GM19397 (cell line): ENCODE results near the gene PABPC1L.

Source experiments
- ATAC-seq: cut with Tn5 transposase; IDR thresholded peaks from one replicate; pipeline ENCODE4 v1.9.1; 2021; ENCODE audit warnings: mild to moderate bottlenecking, moderate library complexity; ENCODE audit not compliant: unreplicated experiment

Gene PABPC1L

GRCh38 chr20:44942264-44942973, 32.6 kb downstream of the PABPC1L start:
- ATAC-seq = no peak

DNA sequence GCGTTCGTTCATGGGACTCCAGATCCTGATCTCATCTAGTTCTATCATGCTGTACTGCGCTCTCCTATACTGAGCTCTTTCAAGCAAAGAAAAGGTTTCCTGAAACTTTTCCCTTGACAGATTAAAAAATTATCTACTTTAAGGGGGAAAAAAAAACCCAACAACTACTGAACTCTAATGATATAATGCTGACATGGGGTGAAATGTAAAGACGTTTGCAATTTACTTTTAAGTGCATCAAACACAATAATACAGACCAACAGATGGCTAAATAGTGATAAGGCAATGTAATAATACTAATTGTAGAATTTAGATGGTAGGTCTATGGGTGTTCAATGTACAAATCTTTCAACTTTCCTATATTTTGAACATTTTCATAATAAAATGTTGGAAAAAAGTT, 34.0 kb downstream of the PABPC1L start:
- ATAC-seq = no peak

GRCh38 chr20:44945261-44945660, 35.4 kb downstream of the PABPC1L start:
- ATAC-seq = no peak

- no peak for ATAC-seq
These were observed 36.5 kb downstream of the PABPC1L start for GRCh38 chr20:44946271-44946852.

- ATAC-seq = no peak
These were observed 38.2 kb downstream of the PABPC1L start for GRCh38 chr20:44948107-44948506.

- ATAC-seq = no peak
These were observed 38.7 kb downstream of the PABPC1L start for GRCh38 chr20:44948513-44948912.

DNA sequence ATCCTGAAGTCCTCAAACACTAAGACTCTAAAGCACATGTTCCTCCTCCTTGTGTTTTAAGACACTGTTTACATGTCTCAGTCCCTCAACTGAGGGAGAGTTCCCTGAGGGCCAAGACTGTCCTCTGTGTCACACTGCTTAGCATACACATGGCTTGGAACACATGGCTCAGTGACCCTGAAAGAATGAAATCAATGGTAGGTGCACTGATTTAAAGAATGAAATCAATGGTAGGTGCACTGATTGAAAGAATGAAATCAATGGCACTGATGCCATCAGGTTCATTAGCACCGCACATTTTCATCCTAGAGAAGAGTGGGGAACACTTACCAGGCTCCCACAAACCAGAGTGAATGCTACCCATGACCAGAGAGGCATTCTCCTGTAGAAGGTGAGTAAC, 40.5 kb downstream of the PABPC1L start:
- ATAC-seq = no peak

- ATAC-seq = no peak
These were observed 42.9 kb downstream of the PABPC1L start for GRCh38 chr20:44952731-44953130.

GRCh38 chr20:44954211-44954610, 44.4 kb downstream of the PABPC1L start:
- ATAC-seq = no peak

DNA sequence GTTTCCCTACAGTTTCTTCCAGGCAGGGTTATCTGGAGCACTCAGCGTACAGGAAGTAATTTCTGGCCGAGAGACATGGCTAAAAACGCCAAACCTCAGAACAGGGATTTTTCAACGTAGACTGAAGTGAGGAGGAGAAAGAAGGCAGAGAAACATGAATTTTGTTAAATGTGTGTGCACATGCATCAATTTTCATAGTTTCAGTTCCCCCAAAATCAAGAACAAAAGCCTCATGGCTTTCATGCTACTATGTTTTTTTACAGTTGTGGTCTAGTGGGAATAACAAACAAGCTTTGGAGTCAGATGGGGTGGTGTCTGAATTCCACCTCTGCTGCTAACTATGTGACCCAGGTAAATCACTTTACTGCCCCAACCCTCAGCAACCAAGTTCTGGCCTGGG, 45.4 kb downstream of the PABPC1L start:
- no peak for ATAC-seq

DNA sequence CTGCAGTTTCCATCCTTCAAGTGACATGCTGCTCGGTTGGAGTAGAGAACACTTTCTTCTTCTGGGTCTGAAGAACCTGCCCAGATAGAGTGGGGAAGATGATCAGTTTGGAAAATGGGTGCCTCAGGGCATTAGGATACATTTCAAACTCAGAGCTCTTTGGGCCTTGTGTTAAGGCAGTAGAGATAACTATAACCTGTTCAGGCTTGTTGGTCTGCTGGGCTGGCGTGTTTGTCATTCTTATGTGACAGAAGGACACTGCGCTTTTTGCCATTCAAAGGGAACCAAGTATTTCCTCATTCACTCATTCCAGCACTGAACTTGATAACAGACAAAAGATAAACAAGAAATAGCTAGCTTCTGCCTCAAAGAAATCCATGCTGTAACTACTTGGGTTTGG, 46.5 kb downstream of the PABPC1L start:
- ATAC-seq = no peak

- no peak for ATAC-seq
These were observed 48.4 kb downstream of the PABPC1L start for GRCh38 chr20:44958276-44958675.

GRCh38 chr20:44959082-44959637, 49.3 kb downstream of the PABPC1L start:
- no peak for ATAC-seq

GRCh38 chr20:44959638-44960102, 49.8 kb downstream of the PABPC1L start:
- ATAC-seq = peak; percentile 6

DNA sequence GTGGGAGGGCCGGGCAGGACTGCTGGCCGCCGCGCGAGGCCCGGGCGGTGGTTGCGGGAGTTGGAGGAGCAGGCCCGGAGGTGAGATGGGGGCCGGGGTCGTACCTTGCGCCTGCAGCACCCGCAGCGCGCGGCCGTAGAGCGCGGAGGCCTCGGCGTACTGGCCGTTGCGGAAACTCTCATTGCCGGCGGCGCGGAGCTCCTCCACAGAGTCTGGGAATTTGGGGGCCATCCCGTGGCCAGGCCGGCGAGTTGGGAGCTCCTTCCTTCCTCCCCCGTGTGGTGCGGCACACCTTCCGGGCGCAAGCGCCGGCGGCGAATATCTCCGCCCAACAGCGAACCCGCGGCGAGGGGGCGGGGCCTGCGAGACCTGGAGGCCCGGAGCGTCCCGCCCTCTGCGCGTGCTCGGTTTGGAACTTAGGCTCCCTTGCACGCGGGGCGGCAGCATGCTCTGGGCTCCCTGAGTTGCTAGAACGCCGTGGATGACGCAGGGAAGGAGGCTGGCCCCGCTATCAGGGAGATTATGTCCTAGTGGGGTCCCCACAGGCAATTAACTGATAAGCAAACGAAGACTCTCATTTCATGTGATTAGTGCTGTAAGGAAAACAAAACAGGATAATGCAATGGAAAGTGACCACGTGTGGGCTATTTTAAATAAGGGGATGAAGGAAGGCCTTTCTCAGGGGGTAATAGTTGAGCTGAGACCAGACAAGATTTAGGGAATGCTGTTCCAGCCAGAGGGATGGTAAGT, 50.4 kb downstream of the PABPC1L start, which contains the start of gene TOMM34:
TOMM34 (minus strand) TSS at position 295 of the 750 bp plus-strand sequence; CDS start at position 231, 64 bp downstream.
- peak; percentile 88 for ATAC-seq

DNA sequence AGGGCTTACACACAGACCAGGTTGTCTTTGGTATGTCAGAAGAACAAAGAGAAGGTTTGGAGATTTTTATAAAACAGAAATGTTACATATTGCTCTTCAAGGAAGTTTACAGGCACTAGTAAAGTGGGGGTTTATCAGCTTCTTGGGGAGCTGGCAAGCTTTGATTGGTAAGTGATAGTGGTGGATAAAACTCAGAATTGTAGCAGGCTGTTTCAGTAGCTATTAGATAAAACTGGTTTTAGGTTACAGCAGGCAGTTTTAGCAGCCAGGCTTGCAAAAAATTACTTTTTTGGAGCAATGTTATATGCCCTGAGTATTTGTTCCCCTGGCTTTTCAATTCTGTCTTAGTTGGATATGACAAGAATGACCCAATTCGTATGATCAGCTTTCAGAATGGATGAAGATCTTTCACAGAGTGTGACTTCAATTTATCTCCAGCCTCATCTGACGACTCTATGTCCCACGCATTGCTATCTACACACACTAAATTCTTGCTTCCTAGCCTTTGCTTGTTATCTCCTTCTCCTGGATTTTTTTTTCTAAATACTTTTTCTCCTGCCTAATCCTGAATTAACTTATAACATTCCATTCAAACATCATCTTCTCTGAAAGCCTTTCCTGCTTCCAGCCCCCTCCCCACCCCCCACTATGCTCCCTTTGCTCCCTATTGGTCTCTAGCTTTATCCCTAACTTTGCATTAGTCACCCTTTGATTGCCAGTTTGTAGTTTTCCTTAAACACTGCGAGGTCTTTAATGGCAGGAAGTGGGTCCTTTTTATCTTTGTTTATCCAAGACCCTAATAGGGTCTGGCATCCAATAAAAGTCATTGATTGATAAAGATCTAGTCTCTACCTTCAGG, 51.4 kb downstream of the PABPC1L start:
- ATAC-seq = no peak

DNA sequence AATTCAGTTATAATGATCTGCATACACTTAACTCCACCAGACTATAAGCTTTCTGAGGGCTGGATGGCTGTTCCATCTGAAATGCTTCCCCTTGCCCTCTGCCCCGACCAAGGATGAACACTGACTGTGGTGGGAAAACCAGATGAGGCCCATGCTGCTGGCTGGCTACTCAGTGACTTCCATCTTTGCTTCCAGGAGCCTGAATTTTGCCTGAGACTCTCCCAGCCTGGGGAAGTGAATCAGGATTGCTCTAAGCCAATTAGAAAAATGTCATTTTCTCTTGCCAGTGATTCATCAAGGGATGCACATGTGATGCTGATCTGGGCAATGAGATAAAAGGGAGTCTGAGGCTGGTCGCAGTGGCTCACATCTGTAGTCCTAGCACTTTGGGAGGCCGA, 52.0 kb downstream of the PABPC1L start:
- no peak for ATAC-seq

DNA sequence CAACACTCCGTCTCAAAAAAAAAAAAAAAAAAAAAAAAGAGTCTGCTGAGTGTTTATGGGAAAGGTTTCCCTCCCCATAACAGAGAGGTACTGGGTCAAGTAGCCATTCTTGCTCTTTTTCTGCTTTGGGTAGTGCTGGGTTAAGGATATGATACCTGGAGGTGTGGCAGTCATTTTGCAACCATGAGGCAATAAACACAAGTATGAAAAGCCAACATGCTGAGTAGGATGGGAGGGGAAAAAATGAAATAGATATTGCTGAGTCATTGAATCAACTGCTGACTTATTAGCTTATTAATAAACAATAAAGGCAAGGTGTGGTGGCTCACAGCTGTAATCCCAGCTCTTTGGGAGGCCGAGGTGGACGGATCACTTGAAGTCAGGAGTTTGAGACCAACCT, 52.6 kb downstream of the PABPC1L start:
- no peak for ATAC-seq

GRCh38 chr20:44963325-44964215, 53.7 kb downstream of the PABPC1L start:
- ATAC-seq = no peak

DNA sequence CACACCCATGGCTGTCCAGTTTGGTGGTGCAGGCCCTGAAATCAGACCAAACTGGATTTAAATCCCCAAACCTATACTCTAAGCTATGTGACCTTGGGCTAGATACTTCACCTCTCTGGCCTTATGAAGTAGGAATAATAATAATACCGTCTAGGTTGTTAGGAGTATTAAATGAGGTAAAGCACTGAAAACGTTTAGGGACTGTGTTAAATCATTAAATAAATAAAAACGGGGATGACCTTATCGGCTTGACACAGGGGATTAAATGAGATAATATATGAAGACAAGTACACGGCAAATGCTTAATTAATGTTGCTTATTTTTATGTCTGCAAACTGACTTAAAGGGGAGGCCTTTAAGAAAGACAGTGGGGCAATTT, 55.8 kb downstream of the PABPC1L start:
- no peak for ATAC-seq
